ENCODE data around the gene SEPHS2.

- TF ChIP-seq NFE2L2 (conservative IDR thresholded peaks at IDR 0.05; ENCODE audit: low read length) (no peak), POLR2A (IDR thresholded peaks at IDR 0.05; ENCODE audit: low read length) (no peak), CEBPB (IDR thresholded peaks at IDR 0.05) (no peak), BHLHE40 (IDR thresholded peaks at IDR 0.05; ENCODE audit: low read depth, low read length) (no peak), EP300 (IDR thresholded peaks at IDR 0.05) (no peak), RARB (CRISPR knock-in tag; IDR thresholded peaks at IDR 0.05) (no peak), KDM5A (IDR thresholded peaks at IDR 0.05) (no peak)
- TF ChIP-seq, protein P1, sequence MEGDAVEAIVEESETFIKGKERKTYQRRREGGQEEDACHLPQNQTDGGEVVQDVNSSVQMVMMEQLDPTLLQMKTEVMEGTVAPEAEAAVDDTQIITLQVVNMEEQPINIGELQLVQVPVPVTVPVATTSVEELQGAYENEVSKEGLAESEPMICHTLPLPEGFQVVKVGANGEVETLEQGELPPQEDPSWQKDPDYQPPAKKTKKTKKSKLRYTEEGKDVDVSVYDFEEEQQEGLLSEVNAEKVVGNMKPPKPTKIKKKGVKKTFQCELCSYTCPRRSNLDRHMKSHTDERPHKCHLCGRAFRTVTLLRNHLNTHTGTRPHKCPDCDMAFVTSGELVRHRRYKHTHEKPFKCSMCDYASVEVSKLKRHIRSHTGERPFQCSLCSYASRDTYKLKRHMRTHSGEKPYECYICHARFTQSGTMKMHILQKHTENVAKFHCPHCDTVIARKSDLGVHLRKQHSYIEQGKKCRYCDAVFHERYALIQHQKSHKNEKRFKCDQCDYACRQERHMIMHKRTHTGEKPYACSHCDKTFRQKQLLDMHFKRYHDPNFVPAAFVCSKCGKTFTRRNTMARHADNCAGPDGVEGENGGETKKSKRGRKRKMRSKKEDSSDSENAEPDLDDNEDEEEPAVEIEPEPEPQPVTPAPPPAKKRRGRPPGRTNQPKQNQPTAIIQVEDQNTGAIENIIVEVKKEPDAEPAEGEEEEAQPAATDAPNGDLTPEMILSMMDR (IDR thresholded peaks at IDR 0.05) = no peak
These were observed 46.2 kb upstream of the SEPHS2 start for GRCh38 chr16:30491744-30492308.
